K562 (cell line): ENCODE results near the gene ANKS1B.

Experiments used
- AFF1 ChIP-seq, 2 experiments: fragments of 450-650 bp; IDR thresholded peaks; 2 replicates each; pipeline ENCODE4 v1.6.1; 2018; ENCODE audit warnings: mild to moderate bottlenecking in 2 of 2, low read depth in 1 of 2; ENCODE audit not compliant: partially characterized antibody in 2 of 2
- CEBPZ ChIP-seq: fragments of 150-350 bp; IDR thresholded peaks from 2 replicates; pipeline ENCODE4 v1.6.1; 2014; ENCODE audit warnings: low read depth, mild to moderate bottlenecking, low read length, borderline replicate concordance
- MAX ChIP-seq: sonication (generic); formaldehyde crosslinking; IDR thresholded peaks from 2 replicates; pipeline ENCODE4 v1.9.0; 2022; ENCODE audit warnings: mild to moderate bottlenecking, missing genetic modification reagents
- MXI1 ChIP-seq: IDR thresholded peaks from 2 replicates; pipeline ENCODE4 v1.6.1; 2011; ENCODE audit warnings: low read depth, mild to moderate bottlenecking, improper control_type of control experiment, low read length
- NCOA2 ChIP-seq, 2 experiments: fragments of 450-650 bp; IDR thresholded peaks; 2 replicates each; pipeline ENCODE4 v1.6.1; 2018; ENCODE audit warnings: mild to moderate bottlenecking in 2 of 2, moderate library complexity in 1 of 2; ENCODE audit not compliant: partially characterized antibody in 2 of 2
- RAD21 ChIP-seq, 2 experiments: fragments of 250-450 bp in 1 of 2; fragments of 450-650 bp in 1 of 2; sonication (Bioruptor Pico) in 1 of 2; formaldehyde crosslinking in 1 of 2; IDR thresholded peaks in 1 of 2; conservative IDR thresholded peaks in 1 of 2; 2 replicates each; pipeline versions ENCODE4 v1.4.0 to v1.8.0; 2020 to 2022; ENCODE audit warnings: mild to moderate bottlenecking in 2 of 2, moderate library complexity in 1 of 2
- TF ChIP-seq, protein P1 (sequence below), 3 experiments: IDR thresholded peaks in 2 of 3; conservative IDR thresholded peaks in 1 of 3; 2 replicates each; pipeline ENCODE4 v1.5.1; 2011 to 2012; ENCODE audit warnings: low read length in 3 of 3, mild to moderate bottlenecking in 3 of 3, control low read depth in 2 of 3, improper control_type of control experiment in 1 of 3, inconsistent platforms in 1 of 3, low read depth in 1 of 3, mixed read lengths in 1 of 3, moderate library complexity in 1 of 3; ENCODE audit not compliant: insufficient read depth in 2 of 3

DNA sequence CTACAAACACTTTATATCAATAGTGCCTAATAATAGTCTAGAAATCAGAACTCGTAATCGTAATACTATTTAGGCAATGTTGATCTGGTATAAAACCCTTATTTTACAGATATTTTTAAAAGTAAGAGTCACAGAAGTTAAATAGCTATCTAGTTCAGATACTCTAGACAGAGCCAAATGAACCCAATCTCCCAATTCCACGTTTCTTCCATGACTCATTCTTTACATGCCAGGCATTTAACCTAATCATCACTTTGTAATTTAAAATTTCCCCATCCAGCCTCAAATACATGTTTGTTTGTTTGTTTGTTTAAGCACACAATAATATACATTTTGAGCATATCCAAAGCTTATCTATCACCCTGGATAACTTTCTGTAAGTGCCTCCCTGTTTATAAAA, 373.6 kb downstream of the ANKS1B start:
- no peak for TF ChIP-seq CEBPZ
- TF ChIP-seq, protein P1, sequence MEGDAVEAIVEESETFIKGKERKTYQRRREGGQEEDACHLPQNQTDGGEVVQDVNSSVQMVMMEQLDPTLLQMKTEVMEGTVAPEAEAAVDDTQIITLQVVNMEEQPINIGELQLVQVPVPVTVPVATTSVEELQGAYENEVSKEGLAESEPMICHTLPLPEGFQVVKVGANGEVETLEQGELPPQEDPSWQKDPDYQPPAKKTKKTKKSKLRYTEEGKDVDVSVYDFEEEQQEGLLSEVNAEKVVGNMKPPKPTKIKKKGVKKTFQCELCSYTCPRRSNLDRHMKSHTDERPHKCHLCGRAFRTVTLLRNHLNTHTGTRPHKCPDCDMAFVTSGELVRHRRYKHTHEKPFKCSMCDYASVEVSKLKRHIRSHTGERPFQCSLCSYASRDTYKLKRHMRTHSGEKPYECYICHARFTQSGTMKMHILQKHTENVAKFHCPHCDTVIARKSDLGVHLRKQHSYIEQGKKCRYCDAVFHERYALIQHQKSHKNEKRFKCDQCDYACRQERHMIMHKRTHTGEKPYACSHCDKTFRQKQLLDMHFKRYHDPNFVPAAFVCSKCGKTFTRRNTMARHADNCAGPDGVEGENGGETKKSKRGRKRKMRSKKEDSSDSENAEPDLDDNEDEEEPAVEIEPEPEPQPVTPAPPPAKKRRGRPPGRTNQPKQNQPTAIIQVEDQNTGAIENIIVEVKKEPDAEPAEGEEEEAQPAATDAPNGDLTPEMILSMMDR (IDR thresholded peaks at IDR 0.05 in 2 of 3, conservative IDR thresholded peaks at IDR 0.05 in 1 of 3; ENCODE audit: insufficient read depth in 2 of 3, low read depth in 1 of 3, low read length in 3 of 3), result no peak
- TF ChIP-seq NCOA2 (IDR thresholded peaks at IDR 0.05; ENCODE audit: partially characterized antibody in 2 of 2), result no peak
- TF ChIP-seq AFF1 (IDR thresholded peaks at IDR 0.05; ENCODE audit: low read depth in 1 of 2, partially characterized antibody in 2 of 2), result no peak
- no peak for TF ChIP-seq MXI1
- TF ChIP-seq RAD21 (CRISPR knock-in tag; conservative IDR thresholded peaks at IDR 0.05 in 1 of 2, IDR thresholded peaks at IDR 0.05 in 1 of 2), result no peak
- no peak for TF ChIP-seq MAX
